PC-9 (cell line): ENCODE results near the gene RAP1GAP2. TPM values are rescaled to one million over a fixed set of nuclear protein-coding genes. Genes with fewer than 3 reads are reported as not detected.

Experiments used
- BruUV-seq: library from RNA; stranded (reverse); fragments of 400-500 nt; replicated peaks from 2 replicates; lab custom pipeline; 2021; lab: Mats Ljungman, UMichigan
- CTCF ChIA-PET: fragments of 300-600 bp; sonication (Branson Sonifier 250); formaldehyde crosslinking; loops from one replicate; lab custom pipeline; 2022; ENCODE audit warnings: antibody characterized with exemption; lab: Charles Lee
- POLR2A ChIA-PET: fragments of 300-600 bp; sonication (Branson Sonifier 250); formaldehyde crosslinking; loops from one replicate; lab custom pipeline; 2022; ENCODE audit warnings: antibody characterized with exemption; ENCODE audit not compliant: unreplicated experiment; lab: Charles Lee
- DNase-seq, 2 experiments: peaks; one replicate each; pipeline versions ENCODE4 v3.0.0 to v3.0.0-alpha.2; 2015 to 2022; ENCODE audit warnings: mixed read lengths in 1 of 2
- H2AFZ ChIP-seq: fragments of 200-600 bp; sonication (generic); 2 replicates; pipeline ENCODE4 v1.8.1; 2017; ENCODE audit warnings: antibody characterized with exemption
- H3F3A ChIP-seq: fragments of 200-600 bp; sonication (generic); 2 replicates; pipeline ENCODE4 v1.8.1; 2017; ENCODE audit warnings: antibody characterized with exemption, mild to moderate bottlenecking, low read depth; ENCODE audit not compliant: insufficient read depth
- H3K27ac ChIP-seq: fragments of 200-600 bp; sonication (generic); 2 replicates; pipeline ENCODE4 v1.6.1; 2016; ENCODE audit warnings: mixed run types
- H3K27me3 ChIP-seq: fragments of 200-600 bp; sonication (generic); 2 replicates; pipeline ENCODE4 v1.6.1; 2016; ENCODE audit warnings: low read depth, mixed run types; ENCODE audit not compliant: insufficient read depth
- H3K36me3 ChIP-seq: fragments of 200-600 bp; sonication (generic); 2 replicates; pipeline ENCODE4 v1.6.1; 2016; ENCODE audit warnings: low read depth, mixed run types
- H3K4me1 ChIP-seq: fragments of 200-600 bp; sonication (generic); replicated peaks from 2 replicates; pipeline ENCODE4 v1.6.1; 2016; ENCODE audit warnings: mixed run types; ENCODE audit not compliant: insufficient read depth
- H3K4me2 ChIP-seq: fragments of 200-600 bp; sonication (generic); 2 replicates; pipeline ENCODE4 v1.6.1; 2017; ENCODE audit warnings: mixed run types
- H3K4me3 ChIP-seq: fragments of 200-600 bp; sonication (generic); 2 replicates; pipeline ENCODE4 v1.6.1; 2016; ENCODE audit warnings: mixed run types
- H3K79me2 ChIP-seq: fragments of 200-600 bp; sonication (generic); 2 replicates; pipeline ENCODE4 v1.6.1; 2017; ENCODE audit warnings: low read depth, mixed run types
- H3K9me2 ChIP-seq: fragments of 200-600 bp; sonication (generic); 2 replicates; pipeline ENCODE4 v1.8.1; 2017; ENCODE audit warnings: mild to moderate bottlenecking; ENCODE audit not compliant: insufficient read depth
- H3K9me3 ChIP-seq: fragments of 200-600 bp; sonication (generic); 2 replicates; pipeline ENCODE4 v1.8.1; 2016; ENCODE audit warnings: low read depth; ENCODE audit not compliant: insufficient read depth
- H4K20me1 ChIP-seq: fragments of 200-600 bp; sonication (generic); 2 replicates; pipeline ENCODE4 v1.8.1; 2017; ENCODE audit not compliant: insufficient read depth
- EZH2 ChIP-seq: fragments of 200-600 bp; sonication (generic); IDR thresholded peaks from 2 replicates; pipeline ENCODE4 v1.8.0; 2017; ENCODE audit warnings: antibody characterized with exemption, low read depth
- intact Hi-C: fragments of 100-400 bp; cut with micrococcal nuclease; formaldehyde crosslinking; loops from one replicate; pipeline ENCODE4 v1.10.0; 2022; ENCODE audit not compliant: unreplicated experiment
- total RNA-seq: library from RNA; stranded (reverse); gene quantifications from 2 replicates; pipeline ENCODE4 v1.2.3, GENCODE V29; 2021
- TF ChIP-seq, protein P1 (sequence below): fragments of 200-600 bp; sonication (generic); conservative IDR thresholded peaks from 2 replicates; pipeline ENCODE4 v1.6.1; 2017; ENCODE audit warnings: mixed run types, antibody characterized with exemption, mild to moderate bottlenecking, moderate library complexity

The RAP1GAP2 gene
- total RNA-seq, 1 experiment from 2014 or later, result 10.1 TPM

DNA sequence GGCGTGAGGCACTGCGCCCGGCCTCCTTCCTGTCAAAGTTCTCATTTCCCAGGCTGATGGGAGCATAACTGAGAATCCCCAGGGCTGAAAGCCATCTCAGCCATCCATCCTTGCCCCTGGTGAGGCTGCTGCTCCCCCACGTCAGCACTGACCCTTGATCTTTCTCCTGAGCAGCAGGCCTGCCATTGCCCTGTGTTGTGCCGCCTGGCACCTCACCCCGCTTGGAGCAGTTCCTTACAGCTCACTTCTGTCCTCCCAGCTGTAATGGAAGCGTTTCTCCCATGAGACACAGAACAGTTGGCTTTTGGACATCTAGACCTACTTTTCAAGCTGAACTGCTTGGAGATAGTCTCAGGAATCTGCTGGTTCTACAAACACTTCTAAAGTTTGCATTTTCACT, 215.7 kb downstream of the RAP1GAP2 start:
- intact Hi-C loops, result loop anchor here (2.0 kb wide), 1 partner anchor 225 kb away; no protein-coding TSS in a partner anchor
- no TSS peak for BruUV-seq

DNA sequence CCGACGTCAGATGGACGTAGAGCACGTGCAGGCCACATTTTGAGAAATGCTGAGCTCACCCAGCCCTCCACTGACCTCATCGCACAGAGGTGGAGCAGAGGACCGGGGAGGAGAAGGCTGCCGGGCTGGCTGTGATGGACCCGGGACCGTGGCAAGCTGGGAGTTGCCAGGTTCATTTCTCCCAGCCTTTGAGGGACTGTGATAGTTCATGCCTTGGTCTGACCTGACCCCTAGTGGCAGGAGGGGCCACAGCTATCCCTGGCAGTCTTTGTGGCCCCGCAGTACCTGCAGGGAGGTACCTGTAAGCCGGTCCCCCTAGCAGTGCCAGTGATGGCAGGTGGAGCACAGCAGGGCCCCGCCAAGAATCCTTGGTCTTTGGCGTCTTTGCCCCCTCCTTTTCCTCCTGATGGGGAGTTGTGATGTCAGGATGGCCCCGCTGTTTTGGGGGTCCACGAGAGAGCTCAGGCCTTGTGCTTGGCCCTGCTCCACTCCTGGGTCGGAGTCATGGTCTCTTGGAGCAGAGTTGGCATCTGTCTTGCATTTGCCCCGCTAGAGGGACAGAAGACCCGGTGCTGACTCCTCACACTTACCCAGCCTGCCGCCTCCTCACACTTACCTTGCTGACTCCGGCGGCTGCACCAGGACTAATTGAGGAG, 216.8 kb downstream of the RAP1GAP2 start:
- Histone ChIP-seq H4K20me1 (peaks cover 3% of the 10 kb centered on the region; the same call in 1 of the 2 replicates), H3K9me2 (no peaks in the 10 kb centered on the region), H3K4me2 (no peak overlapping the region), H3K27me3 (no peaks in the 10 kb centered on the region), H3K4me3 (no peak overlapping the region), H3K27ac (no peak overlapping the region), H3K36me3 (no peaks in the 10 kb centered on the region), H3K4me1 (no peaks in the 10 kb centered on the region), H3K79me2 (no peaks in the 10 kb centered on the region), H3K9me3 (no peaks in the 10 kb centered on the region), H3F3A (peaks cover 7% of the 10 kb centered on the region; the same call in 1 of the 2 replicates), H2AFZ (no peak overlapping the region)
- BruUV-seq, result no TSS peak
- TF ChIP-seq EZH2, result no peak
- TF ChIP-seq, protein P1, sequence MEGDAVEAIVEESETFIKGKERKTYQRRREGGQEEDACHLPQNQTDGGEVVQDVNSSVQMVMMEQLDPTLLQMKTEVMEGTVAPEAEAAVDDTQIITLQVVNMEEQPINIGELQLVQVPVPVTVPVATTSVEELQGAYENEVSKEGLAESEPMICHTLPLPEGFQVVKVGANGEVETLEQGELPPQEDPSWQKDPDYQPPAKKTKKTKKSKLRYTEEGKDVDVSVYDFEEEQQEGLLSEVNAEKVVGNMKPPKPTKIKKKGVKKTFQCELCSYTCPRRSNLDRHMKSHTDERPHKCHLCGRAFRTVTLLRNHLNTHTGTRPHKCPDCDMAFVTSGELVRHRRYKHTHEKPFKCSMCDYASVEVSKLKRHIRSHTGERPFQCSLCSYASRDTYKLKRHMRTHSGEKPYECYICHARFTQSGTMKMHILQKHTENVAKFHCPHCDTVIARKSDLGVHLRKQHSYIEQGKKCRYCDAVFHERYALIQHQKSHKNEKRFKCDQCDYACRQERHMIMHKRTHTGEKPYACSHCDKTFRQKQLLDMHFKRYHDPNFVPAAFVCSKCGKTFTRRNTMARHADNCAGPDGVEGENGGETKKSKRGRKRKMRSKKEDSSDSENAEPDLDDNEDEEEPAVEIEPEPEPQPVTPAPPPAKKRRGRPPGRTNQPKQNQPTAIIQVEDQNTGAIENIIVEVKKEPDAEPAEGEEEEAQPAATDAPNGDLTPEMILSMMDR, result peak; percentile 90
- DNase-seq, result peak; percentile 48 to 76
- ChIA-PET POLR2A (interaction anchor here (0.6 to 0.7 kb wide), 2 partner anchors 58 to 169 kb away, joined by 3 to 8 read pairs; no protein-coding TSS in a partner anchor), CTCF (interaction anchor here (0.5 to 2.7 kb wide), 5 partner anchors 87 to 227 kb away, joined by 4 to 30 read pairs (median 8); no protein-coding TSS in a partner anchor)
- intact Hi-C loops, result loop anchor here (1.0 to 2.0 kb wide), 3 partner anchors 164 to 226 kb away; no protein-coding TSS in a partner anchor

More for the DNA sequence above, 215.7 kb downstream of the RAP1GAP2 start:
- no peaks in the 10 kb centered on the region for H3K9me2 ChIP-seq
- peaks cover 7% of the 10 kb centered on the region; the same call in 1 of the 2 replicates for H3F3A ChIP-seq
- ChIA-PET CTCF (interaction anchor here (0.6 to 2.7 kb wide), 3 partner anchors 163 to 190 kb away, joined by 3 to 30 read pairs (median 7); no protein-coding TSS in a partner anchor), POLR2A (interaction anchor here (0.6 kb wide), 1 partner anchor 194 kb away, joined by 29 read pairs; no protein-coding TSS in a partner anchor)
- H3K4me3 ChIP-seq, result no peak overlapping the region
- H3K9me3 ChIP-seq, result no peaks in the 10 kb centered on the region
- peaks cover 3% of the 10 kb centered on the region; the same call in 1 of the 2 replicates for H4K20me1 ChIP-seq
- H3K36me3 ChIP-seq, result no peaks in the 10 kb centered on the region
- H3K4me2 ChIP-seq, result no peak overlapping the region
- H2AFZ ChIP-seq, result no peak overlapping the region
- no peaks in the 10 kb centered on the region for H3K27me3 ChIP-seq
- H3K4me1 ChIP-seq, result no peaks in the 10 kb centered on the region
- no peak for TF ChIP-seq EZH2
- TF ChIP-seq, protein P1, result no peak
- no peak for DNase-seq
- no peaks in the 10 kb centered on the region for H3K79me2 ChIP-seq
- H3K27ac ChIP-seq, result no peak overlapping the region

DNA sequence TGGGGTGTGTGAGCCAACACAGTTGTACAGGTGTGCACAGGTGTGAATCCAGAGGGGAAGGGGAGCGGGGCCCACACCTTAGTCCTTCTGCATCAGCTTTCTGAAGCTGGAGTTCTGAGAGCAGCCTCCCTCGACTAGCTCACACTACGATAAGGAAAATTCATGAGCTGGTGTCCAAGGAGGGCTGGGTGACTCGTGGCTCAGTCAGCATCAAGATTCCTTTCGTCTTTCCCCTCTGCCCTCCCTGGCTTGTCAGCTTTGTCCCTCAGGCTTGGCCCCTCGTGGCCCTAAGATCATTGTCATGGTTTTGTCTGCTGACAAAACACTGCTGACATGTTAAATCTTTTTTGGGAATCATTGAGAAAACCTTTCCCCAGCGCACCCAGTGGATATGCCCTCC, 219.7 kb downstream of the RAP1GAP2 start:
- intact Hi-C loops, result no loop called here
- no peaks in the 10 kb centered on the region for H3K4me1 ChIP-seq
- ChIA-PET POLR2A (no interaction called here), CTCF (no interaction called here)
- TF ChIP-seq EZH2, result no peak
- TF ChIP-seq, protein P1, result no peak
- H3K9me3 ChIP-seq, result no peaks in the 10 kb centered on the region
- peaks cover 7% of the 10 kb centered on the region; the same call in 1 of the 2 replicates for H3F3A ChIP-seq
- no peaks in the 10 kb centered on the region for H3K27me3 ChIP-seq
- H3K4me3 ChIP-seq, result no peak overlapping the region
- H3K9me2 ChIP-seq, result no peaks in the 10 kb centered on the region
- no TSS peak for BruUV-seq
- DNase-seq, result no peak
- peaks cover 3% of the 10 kb centered on the region; the same call in 1 of the 2 replicates for H4K20me1 ChIP-seq
- H3K36me3 ChIP-seq, result no peaks in the 10 kb centered on the region
- no peak overlapping the region for H3K27ac ChIP-seq
- H2AFZ ChIP-seq, result no peak overlapping the region
- no peak overlapping the region for H3K4me2 ChIP-seq
- no peaks in the 10 kb centered on the region for H3K79me2 ChIP-seq
